Endothelial cell of umbilical vein (primary cell): ENCODE data around the gene SPAG17. TPM values are rescaled to one million over a fixed set of nuclear protein-coding genes. Genes with fewer than 3 reads are reported as not detected.

ENCODE experiments used
- BruUV-seq: library from RNA; stranded (reverse); fragments of 400-500 nt; replicated peaks from 2 replicates; lab custom pipeline; 2021; lab: Mats Ljungman, UMichigan
- CTCF ChIA-PET: fragments of 300-600, 350-600 bp; sonication (Branson Sonifier 250); formaldehyde crosslinking; loops from one replicate; lab custom pipeline; 2021; ENCODE audit warnings: antibody characterized with exemption, inconsistent platforms; lab: Charles Lee
- POLR2A ChIA-PET: fragments of 300-600, 350-600 bp; sonication (Branson Sonifier 250); formaldehyde crosslinking; loops from one replicate; lab custom pipeline; 2021; ENCODE audit warnings: antibody characterized with exemption, inconsistent platforms; lab: Charles Lee
- DNase-seq: peaks from one replicate; pipeline ENCODE4 v3.0.0-alpha.2; 2011; ENCODE audit warnings: low read depth, low spot score
- FAIRE-seq: peaks from 2 replicates; lab custom pipeline; 2011; peaks lifted over from hg19 to GRCh38; lab: Jason Lieb, UNC
- H2AFZ ChIP-seq: 2 replicates; pipeline ENCODE4 v1.6.0; 2012; ENCODE audit warnings: low read depth, low read length, control low read depth, inconsistent platforms
- H3K27ac ChIP-seq: 2 replicates; pipeline ENCODE4 v1.5.1; 2011; ENCODE audit warnings: low read depth, mild to moderate bottlenecking, control low read depth, low read length, moderate library complexity; ENCODE audit not compliant: insufficient read depth
- H3K27me3 ChIP-seq, 2 experiments: 2 replicates each; pipeline versions ENCODE4 v1.6.0 to v1.6.1; 2011; ENCODE audit warnings: low read length in 2 of 2, mixed read lengths in 1 of 2; ENCODE audit not compliant: control insufficient read depth in 2 of 2, insufficient read depth in 2 of 2
- H3K36me3 ChIP-seq, 2 experiments: 2 replicates in 1 of 2; 3 replicates in 1 of 2; pipeline ENCODE4 v1.5.1; 2011; ENCODE audit warnings: low read length in 2 of 2, mild to moderate bottlenecking in 1 of 2, moderate library complexity in 1 of 2; ENCODE audit not compliant: control insufficient read depth in 2 of 2, insufficient read depth in 2 of 2; ENCODE audit errors: extremely low read depth in 1 of 2
- H3K4me1 ChIP-seq: 3 replicates; pipeline ENCODE4 v1.5.1; 2011; ENCODE audit warnings: mild to moderate bottlenecking, low read length; ENCODE audit not compliant: control insufficient read depth, insufficient read depth; ENCODE audit errors: extremely low read depth
- H3K4me2 ChIP-seq: 2 replicates; pipeline ENCODE4 v1.6.1; 2011; ENCODE audit warnings: low read length, control low read depth, mixed read lengths; ENCODE audit not compliant: insufficient read depth
- H3K4me3 ChIP-seq, 3 experiments: fragments of 200-600 bp in 1 of 3; sonication (generic), shearing (Covaris generic) in 1 of 3; replicated peaks in 1 of 3; 2 replicates each; pipeline ENCODE4 v1.5.1; 2011 to 2016; ENCODE audit warnings: control low read depth in 3 of 3, low read length in 3 of 3, mild to moderate bottlenecking in 2 of 3, inconsistent platforms in 1 of 3, low read depth in 1 of 3, moderate library complexity in 1 of 3; ENCODE audit not compliant: insufficient read depth in 1 of 3
- H3K79me2 ChIP-seq: 2 replicates; pipeline ENCODE4 v1.6.0; 2012; ENCODE audit warnings: low read length, inconsistent platforms; ENCODE audit not compliant: control insufficient read depth, insufficient read depth
- H3K9ac ChIP-seq: replicated peaks from 2 replicates; pipeline ENCODE3; 2011; ENCODE audit warnings: low read length, control low read depth; ENCODE audit not compliant: insufficient read depth; ENCODE audit errors: extremely low read depth
- H3K9me1 ChIP-seq: replicated peaks from 3 replicates; pipeline ENCODE4 v1.6.0; 2011; ENCODE audit warnings: mild to moderate bottlenecking, low read length; ENCODE audit not compliant: control insufficient read depth, insufficient read depth; ENCODE audit errors: extremely low read depth
- H3K9me3 ChIP-seq: replicated peaks from 2 replicates; pipeline ENCODE4 v1.5.1; 2012; ENCODE audit warnings: low read length, inconsistent platforms; ENCODE audit not compliant: control insufficient read depth, insufficient read depth
- H4K20me1 ChIP-seq: replicated peaks from 2 replicates; pipeline ENCODE3; 2011; ENCODE audit warnings: mild to moderate bottlenecking, low read length; ENCODE audit not compliant: control insufficient read depth, insufficient read depth; ENCODE audit errors: extremely low read depth
- EZH2 ChIP-seq: IDR thresholded peaks from 2 replicates; pipeline ENCODE4 v1.6.1; 2012; ENCODE audit warnings: borderline replicate concordance, low read depth, mild to moderate bottlenecking, moderate library complexity, low read length, inconsistent platforms; ENCODE audit not compliant: severe bottlenecking
- FOS ChIP-seq: IDR thresholded peaks from 2 replicates; pipeline ENCODE4 v1.6.1; 2011; ENCODE audit warnings: mild to moderate bottlenecking, low read length, moderate library complexity, borderline replicate concordance; ENCODE audit not compliant: insufficient read depth
- GATA2 ChIP-seq: IDR thresholded peaks from 2 replicates; pipeline ENCODE4 v1.7.0; 2011; ENCODE audit warnings: low read depth, mild to moderate bottlenecking, moderate library complexity, mixed read lengths, low read length; ENCODE audit not compliant: insufficient read length, insufficient read depth
- JUN ChIP-seq: IDR thresholded peaks from 2 replicates; pipeline ENCODE4 v1.6.1; 2011; ENCODE audit warnings: borderline replicate concordance, low read depth; ENCODE audit not compliant: insufficient read length, insufficient read depth
- MYC ChIP-seq: IDR thresholded peaks from one replicate; pipeline ENCODE4 v1.6.1; 2011; ENCODE audit warnings: mild to moderate bottlenecking, low read depth, low read length
- POLR2A ChIP-seq: IDR thresholded peaks from 2 replicates; pipeline ENCODE4 v1.6.1; 2012; ENCODE audit warnings: low read depth, mild to moderate bottlenecking, control low read depth, low read length
- POLR2AphosphoS5 ChIP-seq: IDR thresholded peaks from 2 replicates; pipeline ENCODE4 v1.6.1; 2012; ENCODE audit warnings: low read depth, mild to moderate bottlenecking, control low read depth, low read length, moderate library complexity; ENCODE audit not compliant: insufficient read depth
- dilution Hi-C: fragments of 300-500 bp; cut with MboI; formaldehyde crosslinking; loops from one replicate; pipeline ENCODE4 v1.15.0; 2019; ENCODE audit warnings: low sequenced_read_pairs; ENCODE audit not compliant: extremely low pct_ligation_motif_present
- intact Hi-C: fragments of 100-400 bp; cut with micrococcal nuclease; formaldehyde crosslinking; loops from one replicate; pipeline ENCODE4 v1.10.0; 2022
- polyA plus RNA-seq, 4 experiments: library from polyadenylated mRNA; depleted of rRNA in 3 of 4; stranded (reverse) in 3 of 4; unstranded in 1 of 4; fragments of >200 nt; gene quantifications; 2 replicates each; pipeline versions ENCODE4 v1.2.1 to v1.2.3, GENCODE V29; 2011 to 2012; ENCODE audit warnings: missing spikeins in 1 of 4
- total RNA-seq: library from RNA; stranded (reverse); gene quantifications from 2 replicates; pipeline ENCODE4 v1.2.3, GENCODE V29; 2021
- TF ChIP-seq, protein P1 (sequence below), 2 donors: IDR thresholded peaks; 1 replicate in 1 of 2; 2 replicates in 1 of 2; pipeline ENCODE4 v1.5.1; 2011; ENCODE audit warnings: low read length in 2 of 2, mild to moderate bottlenecking in 2 of 2, moderate library complexity in 2 of 2, control low read depth in 1 of 2, inconsistent platforms in 1 of 2, low read depth in 1 of 2; ENCODE audit not compliant: insufficient read depth in 1 of 2; ENCODE audit errors: extremely low read depth in 1 of 2
- TF ChIP-seq, protein P2 (sequence below): IDR thresholded peaks from 2 replicates; pipeline ENCODE4 v1.6.1; 2011; ENCODE audit not compliant: insufficient read depth, insufficient read length

The SPAG17 gene
- total and polyA plus RNA-seq, 2 donors (not counting 3 experiments of a cell fraction or from before 2014, with no cell fraction given): not detected

DNA sequence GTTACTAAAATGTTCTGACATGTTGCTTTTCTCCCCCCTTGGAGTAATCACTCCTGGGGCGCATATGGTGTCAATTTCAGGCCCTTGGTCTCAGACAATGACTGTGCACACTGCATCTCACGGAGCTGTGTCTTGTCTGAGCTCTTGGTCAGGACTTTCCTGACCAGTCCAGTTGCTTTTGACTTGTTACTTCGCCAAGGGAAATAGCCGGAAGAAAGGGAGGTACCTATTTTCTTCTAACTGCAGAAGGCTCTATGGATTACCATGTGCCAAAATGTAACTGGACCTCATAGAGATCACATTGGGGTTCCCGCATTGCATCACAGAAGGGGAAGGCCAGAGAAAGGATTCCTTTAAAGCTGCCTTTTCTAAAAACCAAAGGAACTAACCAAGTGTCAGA, 68.6 kb downstream of the SPAG17 start:
- no peaks in the 10 kb centered on the region for H3K27me3 ChIP-seq
- no peak overlapping the region for H3K4me3 ChIP-seq
- dilution Hi-C loops: no loop called here
- ChIA-PET POLR2A (no interaction called here), CTCF (no interaction called here)
- no peaks in the 10 kb centered on the region for H3K4me1 ChIP-seq
- no peaks in the 10 kb centered on the region for H3K79me2 ChIP-seq
- no peak overlapping the region for H2AFZ ChIP-seq
- intact Hi-C loops: no loop called here
- H4K20me1 ChIP-seq: no peaks in the 10 kb centered on the region
- TF ChIP-seq, protein P1, sequence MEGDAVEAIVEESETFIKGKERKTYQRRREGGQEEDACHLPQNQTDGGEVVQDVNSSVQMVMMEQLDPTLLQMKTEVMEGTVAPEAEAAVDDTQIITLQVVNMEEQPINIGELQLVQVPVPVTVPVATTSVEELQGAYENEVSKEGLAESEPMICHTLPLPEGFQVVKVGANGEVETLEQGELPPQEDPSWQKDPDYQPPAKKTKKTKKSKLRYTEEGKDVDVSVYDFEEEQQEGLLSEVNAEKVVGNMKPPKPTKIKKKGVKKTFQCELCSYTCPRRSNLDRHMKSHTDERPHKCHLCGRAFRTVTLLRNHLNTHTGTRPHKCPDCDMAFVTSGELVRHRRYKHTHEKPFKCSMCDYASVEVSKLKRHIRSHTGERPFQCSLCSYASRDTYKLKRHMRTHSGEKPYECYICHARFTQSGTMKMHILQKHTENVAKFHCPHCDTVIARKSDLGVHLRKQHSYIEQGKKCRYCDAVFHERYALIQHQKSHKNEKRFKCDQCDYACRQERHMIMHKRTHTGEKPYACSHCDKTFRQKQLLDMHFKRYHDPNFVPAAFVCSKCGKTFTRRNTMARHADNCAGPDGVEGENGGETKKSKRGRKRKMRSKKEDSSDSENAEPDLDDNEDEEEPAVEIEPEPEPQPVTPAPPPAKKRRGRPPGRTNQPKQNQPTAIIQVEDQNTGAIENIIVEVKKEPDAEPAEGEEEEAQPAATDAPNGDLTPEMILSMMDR (IDR thresholded peaks at IDR 0.05; ENCODE audit: extremely low read depth in 1 of 2, insufficient read depth in 1 of 2, low read depth in 1 of 2, low read length in 2 of 2): no peak
- TF ChIP-seq FOS: no peak
- no peak for TF ChIP-seq POLR2AphosphoS5
- no peak for TF ChIP-seq MYC
- no peaks in the 10 kb centered on the region for H3K9me3 ChIP-seq
- H3K4me2 ChIP-seq: no peak overlapping the region
- no peak overlapping the region for H3K9ac ChIP-seq
- H3K36me3 ChIP-seq: no peaks in the 10 kb centered on the region
- FAIRE-seq (no peak), DNase-seq (no peak)
- no TSS peak for BruUV-seq
- no peak overlapping the region for H3K27ac ChIP-seq
- no peaks in the 10 kb centered on the region for H3K9me1 ChIP-seq

DNA sequence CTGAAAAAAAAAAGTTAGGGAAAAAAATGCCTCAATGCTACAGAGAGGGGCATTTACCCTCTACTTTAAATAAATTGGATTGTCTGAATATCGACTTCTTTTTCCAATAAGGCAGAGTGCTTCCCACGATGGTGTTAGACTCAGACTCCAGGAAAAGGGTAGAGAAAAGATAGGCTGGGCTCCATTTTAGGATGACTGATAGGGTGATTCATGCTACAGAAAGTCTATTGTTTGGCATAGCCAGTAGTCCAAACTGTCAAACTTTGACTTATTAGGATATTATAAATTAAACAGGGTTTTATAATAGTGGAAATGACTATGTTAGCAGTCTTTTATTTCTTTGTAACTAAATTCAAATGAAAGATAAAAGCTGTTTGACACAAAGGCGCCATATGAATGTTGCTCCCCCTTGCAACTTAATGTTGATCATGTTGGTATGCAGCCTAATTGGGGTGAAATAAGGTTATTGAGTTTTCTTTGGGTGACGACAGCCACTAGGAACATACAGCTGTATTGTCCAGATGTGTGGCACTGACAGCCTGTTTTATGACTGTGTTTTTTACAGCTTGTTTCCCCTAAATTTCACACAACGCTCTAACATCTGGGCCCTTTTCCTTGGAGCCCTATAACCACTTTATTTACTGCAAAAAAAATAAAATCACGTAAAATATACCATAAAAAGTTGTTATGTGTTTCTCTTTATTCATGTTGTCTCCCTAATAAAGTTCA, 69.3 kb downstream of the SPAG17 start:
- intact Hi-C loops: no loop called here
- no peaks in the 10 kb centered on the region for H3K79me2 ChIP-seq
- dilution Hi-C loops: no loop called here
- BruUV-seq: no TSS peak
- H4K20me1 ChIP-seq: no peaks in the 10 kb centered on the region
- H3K27ac ChIP-seq: no peak overlapping the region
- no peaks in the 10 kb centered on the region for H3K9me1 ChIP-seq
- H3K4me1 ChIP-seq: no peaks in the 10 kb centered on the region
- DNase-seq: peak; percentile 19
- FAIRE-seq: no peak
- POLR2A ChIA-PET: no interaction called here
- H3K9me3 ChIP-seq: no peaks in the 10 kb centered on the region
- H3K9ac ChIP-seq: no peak overlapping the region
- CTCF ChIA-PET: no interaction called here
- TF ChIP-seq POLR2AphosphoS5 (no peak), POLR2A (no peak), GATA2 (no peak), JUN (no peak), EZH2 (no peak), FOS (no peak), MYC (no peak)
- TF ChIP-seq, protein P2, sequence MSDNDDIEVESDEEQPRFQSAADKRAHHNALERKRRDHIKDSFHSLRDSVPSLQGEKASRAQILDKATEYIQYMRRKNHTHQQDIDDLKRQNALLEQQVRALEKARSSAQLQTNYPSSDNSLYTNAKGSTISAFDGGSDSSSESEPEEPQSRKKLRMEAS: no peak
- TF ChIP-seq, protein P1 (IDR thresholded peaks at IDR 0.05; ENCODE audit: extremely low read depth in 1 of 2, insufficient read depth in 1 of 2, low read depth in 1 of 2, low read length in 2 of 2): no peak
- H3K36me3 ChIP-seq: no peaks in the 10 kb centered on the region
- H3K27me3 ChIP-seq: no peaks in the 10 kb centered on the region
- no peak overlapping the region for H3K4me3 ChIP-seq
- H3K4me2 ChIP-seq: no peak overlapping the region
- no peak overlapping the region for H2AFZ ChIP-seq
